AG04450 (cell line): Measurements from ENCODE around the gene CADM4. TPM values are rescaled to one million over a fixed set of nuclear protein-coding genes. Genes with fewer than 3 reads are reported as not detected.
A peak's percentile ranks its signal among the peaks of the same experiment; 100 is the strongest.

ENCODE experiments used
- CTCF ChIA-PET: fragments of 300-600, 350-600 bp; formaldehyde crosslinking; extraction: SDS; loops from one replicate; lab custom pipeline; 2022; ENCODE audit warnings: antibody characterized with exemption, inconsistent platforms; lab: Charles Lee
- POLR2A ChIA-PET: fragments of 350-600 bp; formaldehyde crosslinking; extraction: SDS; loops from one replicate; lab custom pipeline; 2021; ENCODE audit warnings: antibody characterized with exemption, inconsistent platforms; lab: Yijun Ruan, JAX
- DNase-seq: peaks from one replicate; pipeline ENCODE4 v3.0.0-alpha.2; 2011; ENCODE audit warnings: low read depth, low spot score
- H3K27ac ChIP-seq: one replicate; pipeline ENCODE4 v1.5.1; 2012; ENCODE audit warnings: low read depth, low read length, control low read depth
- H3K27me3 ChIP-seq: one replicate; pipeline ENCODE4 v1.6.0; 2012; ENCODE audit warnings: low read length; ENCODE audit not compliant: control insufficient read depth, insufficient read depth
- H3K4me3 ChIP-seq: 2 replicates; pipeline ENCODE4 v1.5.1; 2011; ENCODE audit warnings: mild to moderate bottlenecking, low read depth, low read length, control low read depth
- H3K9me3 ChIP-seq: 2 replicates; pipeline ENCODE4 v1.5.1; 2012; ENCODE audit warnings: low read length; ENCODE audit not compliant: control insufficient read depth, insufficient read depth
- polyA plus RNA-seq: library from polyadenylated mRNA; depleted of rRNA; stranded (reverse); fragments of >200 nt; gene quantifications from 2 replicates; pipeline ENCODE4 v1.2.3, GENCODE V29; 2011
- TF ChIP-seq, protein P1 (sequence below): IDR thresholded peaks from 2 replicates; pipeline ENCODE4 v1.5.1; 2011; ENCODE audit warnings: low read depth, low read length, control low read depth, inconsistent platforms

The CADM4 gene
- polyA plus RNA-seq, 1 experiment: 3.7 TPM

- H3K4me3 ChIP-seq: no peak overlapping the region
- H3K27me3 ChIP-seq: no peaks in the 10 kb centered on the region
- ChIA-PET CTCF (no interaction called here), POLR2A (no interaction called here)
- H3K9me3 ChIP-seq: no peaks in the 10 kb centered on the region; the same call in 1 of the 2 replicates
- no peak for DNase-seq
- H3K27ac ChIP-seq: no peak overlapping the region
- TF ChIP-seq, protein P1, sequence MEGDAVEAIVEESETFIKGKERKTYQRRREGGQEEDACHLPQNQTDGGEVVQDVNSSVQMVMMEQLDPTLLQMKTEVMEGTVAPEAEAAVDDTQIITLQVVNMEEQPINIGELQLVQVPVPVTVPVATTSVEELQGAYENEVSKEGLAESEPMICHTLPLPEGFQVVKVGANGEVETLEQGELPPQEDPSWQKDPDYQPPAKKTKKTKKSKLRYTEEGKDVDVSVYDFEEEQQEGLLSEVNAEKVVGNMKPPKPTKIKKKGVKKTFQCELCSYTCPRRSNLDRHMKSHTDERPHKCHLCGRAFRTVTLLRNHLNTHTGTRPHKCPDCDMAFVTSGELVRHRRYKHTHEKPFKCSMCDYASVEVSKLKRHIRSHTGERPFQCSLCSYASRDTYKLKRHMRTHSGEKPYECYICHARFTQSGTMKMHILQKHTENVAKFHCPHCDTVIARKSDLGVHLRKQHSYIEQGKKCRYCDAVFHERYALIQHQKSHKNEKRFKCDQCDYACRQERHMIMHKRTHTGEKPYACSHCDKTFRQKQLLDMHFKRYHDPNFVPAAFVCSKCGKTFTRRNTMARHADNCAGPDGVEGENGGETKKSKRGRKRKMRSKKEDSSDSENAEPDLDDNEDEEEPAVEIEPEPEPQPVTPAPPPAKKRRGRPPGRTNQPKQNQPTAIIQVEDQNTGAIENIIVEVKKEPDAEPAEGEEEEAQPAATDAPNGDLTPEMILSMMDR: no peak
These were observed 24.4 kb upstream of the CADM4 start for GRCh38 chr19:43664018-43664417.

- Histone ChIP-seq H3K9me3 (no peaks in the 10 kb centered on the region), H3K27ac (no peak overlapping the region), H3K4me3 (no peak overlapping the region), H3K27me3 (no peaks in the 10 kb centered on the region)
- POLR2A ChIA-PET: interaction anchor here (0.6 kb wide), 1 partner anchor 575 kb away, joined by 4 read pairs; no protein-coding TSS in a partner anchor
- no peak for DNase-seq
- TF ChIP-seq, protein P1: peak; percentile 46
- CTCF ChIA-PET: interaction anchor here (0.6 to 1.6 kb wide), 9 partner anchors 10 to 1123 kb away, joined by 3 to 12 read pairs (median 3); partner anchors contain the start of gene ZNF576
These were observed 22.8 kb upstream of the CADM4 start for GRCh38 chr19:43662487-43662886.

DNA sequence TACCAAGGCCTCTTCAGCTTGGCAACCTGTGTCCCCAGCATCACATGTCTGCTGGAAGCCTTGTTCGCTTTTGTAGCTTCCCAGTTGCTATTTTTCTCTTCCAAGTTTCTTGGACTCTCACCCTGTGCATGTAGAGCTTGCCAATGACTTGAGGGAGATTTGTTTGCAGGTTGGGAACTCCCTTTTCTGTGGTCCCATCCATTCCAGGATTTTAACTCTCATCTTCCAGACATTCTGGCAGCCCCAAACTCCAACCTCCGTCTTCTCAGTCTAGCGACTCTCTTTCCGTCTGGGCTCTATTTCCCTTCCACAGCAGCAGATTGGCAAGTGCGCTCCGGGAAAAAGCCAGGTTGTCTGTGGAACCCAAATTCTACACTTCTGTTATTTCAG lies 21.3 kb upstream of the CADM4 start:
- POLR2A ChIA-PET: no interaction called here
- CTCF ChIA-PET: interaction anchor here (0.6 to 1.6 kb wide), 2 partner anchors 106 to 141 kb away, joined by 3 to 8 read pairs; no protein-coding TSS in a partner anchor
- H3K27ac ChIP-seq: no peak overlapping the region
- H3K27me3 ChIP-seq: no peaks in the 10 kb centered on the region
- no peak overlapping the region for H3K4me3 ChIP-seq
- TF ChIP-seq, protein P1: no peak
- H3K9me3 ChIP-seq: no peaks in the 10 kb centered on the region
- no peak for DNase-seq

- no peaks in the 10 kb centered on the region for H3K9me3 ChIP-seq
- H3K27ac ChIP-seq: no peak overlapping the region
- no peak overlapping the region for H3K4me3 ChIP-seq
- H3K27me3 ChIP-seq: no peaks in the 10 kb centered on the region
- CTCF ChIA-PET: interaction anchor here (0.6 to 1.6 kb wide), 2 partner anchors 106 to 140 kb away, joined by 3 to 8 read pairs; no protein-coding TSS in a partner anchor
- DNase-seq: no peak
- POLR2A ChIA-PET: no interaction called here
- TF ChIP-seq, protein P1: no peak
These were observed 20.8 kb upstream of the CADM4 start for GRCh38 chr19:43660301-43660970.

- H3K9me3 ChIP-seq: no peaks in the 10 kb centered on the region
- ChIA-PET CTCF (interaction anchor here (1.4 kb wide), 1 partner anchor 10 kb away, joined by 3 read pairs; no protein-coding TSS in a partner anchor), POLR2A (interaction anchor here (0.6 kb wide), 1 partner anchor 64 kb away, joined by 3 read pairs; no protein-coding TSS in a partner anchor)
- TF ChIP-seq, protein P1: no peak
- no peak overlapping the region for H3K4me3 ChIP-seq
- H3K27me3 ChIP-seq: no peaks in the 10 kb centered on the region
- no peak overlapping the region for H3K27ac ChIP-seq
- no peak for DNase-seq
These were observed 18.8 kb upstream of the CADM4 start for GRCh38 chr19:43658494-43658893.
